Midbrain (tissue), 1 donor: Measurements from ENCODE around the gene GPC5.
A peak's percentile ranks its signal among the peaks of the same experiment; 100 is the strongest.
"Not testable (repeated sequence)": the region's sequence is repeated elsewhere in the genome, so short reads cannot be mapped to it uniquely, and the experiment has no call there.

Source experiments
- DNase-seq: peaks from one replicate; lab custom pipeline; 2025; lab: John Stamatoyannopoulos, UW

The GPC5 gene

DNA sequence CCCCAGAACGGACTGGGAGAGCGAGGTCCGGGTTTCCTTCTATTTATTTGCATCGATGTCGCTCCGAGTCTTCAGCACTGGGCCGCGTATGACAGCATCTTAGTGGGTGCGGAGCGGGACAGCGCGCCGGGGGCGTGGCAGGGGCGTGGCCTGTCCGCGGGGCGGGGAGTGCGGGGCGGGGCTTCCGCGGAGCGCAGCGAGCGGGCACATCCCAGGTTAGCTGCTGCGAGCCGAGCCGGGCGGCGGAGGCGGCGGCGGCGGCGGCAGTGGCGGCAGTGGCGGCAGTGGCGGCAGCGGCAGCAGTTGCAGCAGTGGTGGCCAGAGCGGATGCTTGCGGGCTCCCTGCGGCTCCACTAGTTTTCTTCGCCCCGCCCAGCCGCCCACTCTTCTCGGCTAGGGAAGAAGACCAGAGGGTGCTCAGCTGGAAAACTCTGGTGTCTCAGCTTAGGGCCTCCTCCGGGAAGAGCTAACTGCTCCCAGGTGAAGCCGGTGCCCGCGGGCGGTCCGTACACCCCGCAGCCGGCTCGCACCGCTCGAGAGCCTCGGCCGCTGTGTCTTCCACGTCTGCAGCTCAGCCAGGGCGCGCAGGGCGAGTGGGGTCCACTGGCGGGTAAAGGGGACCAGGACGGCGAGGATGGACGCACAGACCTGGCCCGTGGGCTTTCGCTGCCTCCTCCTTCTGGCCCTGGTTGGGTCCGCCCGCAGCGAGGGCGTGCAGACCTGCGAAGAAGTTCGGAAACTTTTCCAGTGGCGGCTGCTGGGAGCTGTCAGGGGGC is at the start of gene GPC5:
Gene GPC5 (plus strand): TSS at position 209 of the 776 bp plus-strand sequence.
- DNase-seq, result peak; percentile 83

DNA sequence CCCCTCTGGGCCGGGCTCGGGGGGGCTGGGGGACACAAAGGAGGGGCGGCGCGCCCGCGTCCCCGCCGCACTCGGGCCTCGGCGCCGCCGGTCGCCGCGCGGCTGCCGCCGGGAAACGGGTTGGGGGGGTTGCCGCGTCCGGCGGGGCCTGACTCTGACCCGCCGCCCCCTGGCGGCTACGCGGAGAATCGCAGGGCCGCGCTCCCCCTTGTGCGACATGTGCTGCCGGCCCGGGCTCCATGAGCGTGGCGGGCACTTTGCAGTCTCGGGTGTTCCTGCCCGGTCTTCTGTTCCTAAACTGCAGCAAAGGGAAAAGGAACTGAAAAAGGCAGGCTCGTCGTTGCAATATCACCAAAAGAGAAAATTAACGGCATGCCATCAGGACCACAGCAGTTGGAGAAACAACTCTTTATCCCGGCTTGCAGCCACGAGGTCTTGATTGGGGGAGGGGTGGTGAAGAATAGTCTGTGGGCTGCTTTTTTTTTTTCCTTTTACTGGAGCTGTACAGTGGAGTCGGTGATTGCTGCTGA is 49.5 kb upstream of the GPC5 start:
- DNase-seq, result peak; percentile 92

DNA sequence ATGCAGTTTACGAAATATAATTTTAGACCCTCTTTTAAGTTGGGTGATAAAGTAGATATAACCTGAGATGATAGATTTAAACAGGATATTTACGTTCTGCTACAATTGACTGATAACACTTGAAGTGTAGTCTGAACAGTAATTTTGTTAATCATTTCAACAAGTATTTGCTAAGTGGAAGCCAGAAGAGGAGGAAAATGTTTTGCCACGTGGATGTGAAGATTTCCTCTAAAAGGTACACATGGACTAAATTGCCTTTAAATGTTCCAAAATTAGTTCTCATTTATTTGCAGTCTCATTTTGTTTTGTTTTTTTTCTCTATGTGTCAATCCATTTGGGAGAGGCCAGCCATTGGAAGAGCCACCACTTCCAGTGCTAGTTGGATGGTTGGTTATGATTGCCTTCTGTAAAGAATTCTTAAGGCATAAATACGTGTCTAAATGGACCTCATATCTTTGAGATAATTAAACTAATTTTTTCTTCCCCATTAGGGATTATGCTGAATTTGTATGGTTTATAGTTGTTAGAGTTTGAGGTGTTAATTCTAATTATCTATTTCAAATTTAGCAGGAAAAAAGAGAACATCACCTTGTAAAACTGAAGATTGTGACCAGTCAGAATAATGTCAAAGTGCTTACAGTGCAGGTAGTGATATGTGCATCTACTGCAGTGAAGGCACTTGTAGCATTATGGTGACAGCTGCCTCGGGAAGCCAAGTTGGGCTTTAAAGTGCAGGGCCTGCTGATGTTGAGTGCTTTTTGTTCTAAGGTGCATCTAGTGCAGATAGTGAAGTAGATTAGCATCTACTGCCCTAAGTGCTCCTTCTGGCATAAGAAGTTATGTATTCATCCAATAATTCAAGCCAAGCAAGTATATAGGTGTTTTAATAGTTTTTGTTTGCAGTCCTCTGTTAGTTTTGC is 48.2 kb upstream of the GPC5 start:
- DNase-seq, result no peak

DNA sequence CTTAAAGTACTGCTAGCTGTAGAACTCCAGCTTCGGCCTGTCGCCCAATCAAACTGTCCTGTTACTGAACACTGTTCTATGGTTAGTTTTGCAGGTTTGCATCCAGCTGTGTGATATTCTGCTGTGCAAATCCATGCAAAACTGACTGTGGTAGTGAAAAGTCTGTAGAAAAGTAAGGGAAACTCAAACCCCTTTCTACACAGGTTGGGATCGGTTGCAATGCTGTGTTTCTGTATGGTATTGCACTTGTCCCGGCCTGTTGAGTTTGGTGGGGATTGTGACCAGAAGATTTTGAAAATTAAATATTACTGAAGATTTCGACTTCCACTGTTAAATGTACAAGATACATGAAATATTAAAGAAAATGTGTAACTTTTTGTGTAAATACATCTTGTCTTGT is 47.3 kb upstream of the GPC5 start:
- DNase-seq, result no peak

DNA sequence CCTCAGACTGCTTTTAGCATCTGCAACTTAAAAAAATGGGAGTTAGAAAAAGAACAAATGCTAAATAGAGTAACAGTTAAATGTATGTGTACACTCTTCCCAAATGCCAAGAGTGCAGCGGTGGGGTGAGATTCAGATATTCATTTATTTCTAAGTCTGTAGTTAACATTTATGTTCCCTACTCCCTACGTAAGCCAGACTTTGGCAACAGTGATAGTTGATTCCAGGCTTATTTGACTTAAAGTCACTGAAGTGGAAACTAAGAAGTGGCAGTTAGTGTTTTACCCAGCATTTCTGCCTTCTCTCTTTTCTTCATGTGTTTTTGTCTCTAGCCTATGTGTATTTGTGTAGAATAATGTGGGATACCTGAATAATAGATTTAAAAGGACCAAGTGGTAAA is 46.4 kb upstream of the GPC5 start:
- no peak for DNase-seq

DNA sequence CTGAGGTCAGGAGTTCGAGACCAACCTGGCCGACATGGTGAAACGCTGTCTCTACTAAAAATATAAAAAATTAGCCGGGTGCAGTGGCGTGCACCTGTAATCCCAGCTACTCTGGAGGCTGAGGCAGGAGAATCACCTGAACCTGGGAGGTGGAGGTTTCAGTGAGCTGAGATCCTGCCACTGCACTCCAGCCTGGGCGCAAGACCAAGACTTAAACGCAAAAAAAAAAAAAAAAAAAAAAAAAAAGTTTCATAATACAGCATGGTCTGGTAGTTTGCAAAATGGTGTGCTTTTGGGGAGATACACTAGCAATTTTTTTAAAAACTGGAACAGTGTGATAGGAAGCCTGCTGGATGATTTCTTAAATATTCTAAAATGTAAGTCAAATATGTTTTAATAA is 45.5 kb upstream of the GPC5 start:
- DNase-seq, result not testable (repeated sequence)

DNA sequence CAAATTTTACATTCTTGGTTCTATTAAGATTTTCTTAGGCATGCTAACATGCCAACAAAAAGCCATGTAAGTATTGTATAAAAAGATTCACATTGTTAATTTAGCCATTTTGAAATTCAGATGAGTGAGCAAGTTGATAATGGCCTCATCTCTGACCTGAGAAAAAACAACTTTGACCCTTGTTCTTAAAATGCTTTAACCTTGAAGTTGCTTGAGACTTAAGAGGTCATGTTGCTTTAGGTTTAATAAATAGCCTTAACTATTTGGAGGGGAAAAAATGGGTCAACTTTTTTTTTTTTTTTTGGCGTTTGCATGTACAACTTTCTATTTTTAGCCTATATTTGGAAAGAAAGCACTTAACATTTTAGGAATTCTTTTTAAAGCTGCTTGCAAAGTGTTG is 44.9 kb upstream of the GPC5 start:
- no peak for DNase-seq

DNA sequence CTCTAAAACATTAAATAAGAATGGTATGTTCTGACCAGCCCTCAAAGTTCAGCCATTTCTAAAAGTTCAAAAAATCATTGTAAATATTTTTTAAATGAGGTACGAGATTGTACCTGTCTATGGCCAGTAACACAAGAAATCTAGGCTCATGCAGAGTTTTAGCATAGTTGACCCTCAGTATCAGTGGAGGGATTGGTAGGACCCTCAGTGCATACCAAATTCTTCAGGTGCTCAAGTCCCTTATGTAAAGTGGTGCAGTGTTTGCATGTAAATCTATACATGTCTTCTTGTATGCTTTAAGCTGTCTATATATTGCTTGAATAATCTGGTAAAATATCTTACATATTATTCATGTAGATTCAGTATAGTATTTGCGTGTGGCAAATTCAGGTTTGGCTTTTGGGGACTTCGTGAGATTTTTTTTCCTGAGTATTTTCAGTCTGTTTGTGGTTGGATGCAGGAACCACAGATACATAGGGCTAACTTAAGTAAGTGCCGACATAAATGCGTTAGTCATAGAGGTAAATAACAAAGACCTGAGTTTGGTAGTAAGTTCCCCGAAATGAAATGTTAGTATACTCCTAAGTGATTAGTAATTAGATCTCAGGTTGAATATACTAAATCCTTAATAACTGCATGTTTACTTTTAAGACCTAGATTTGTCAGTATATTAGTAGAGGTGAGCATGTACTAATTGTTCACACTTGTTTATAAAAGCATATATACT is 43.2 kb upstream of the GPC5 start:
- no peak for DNase-seq

DNA sequence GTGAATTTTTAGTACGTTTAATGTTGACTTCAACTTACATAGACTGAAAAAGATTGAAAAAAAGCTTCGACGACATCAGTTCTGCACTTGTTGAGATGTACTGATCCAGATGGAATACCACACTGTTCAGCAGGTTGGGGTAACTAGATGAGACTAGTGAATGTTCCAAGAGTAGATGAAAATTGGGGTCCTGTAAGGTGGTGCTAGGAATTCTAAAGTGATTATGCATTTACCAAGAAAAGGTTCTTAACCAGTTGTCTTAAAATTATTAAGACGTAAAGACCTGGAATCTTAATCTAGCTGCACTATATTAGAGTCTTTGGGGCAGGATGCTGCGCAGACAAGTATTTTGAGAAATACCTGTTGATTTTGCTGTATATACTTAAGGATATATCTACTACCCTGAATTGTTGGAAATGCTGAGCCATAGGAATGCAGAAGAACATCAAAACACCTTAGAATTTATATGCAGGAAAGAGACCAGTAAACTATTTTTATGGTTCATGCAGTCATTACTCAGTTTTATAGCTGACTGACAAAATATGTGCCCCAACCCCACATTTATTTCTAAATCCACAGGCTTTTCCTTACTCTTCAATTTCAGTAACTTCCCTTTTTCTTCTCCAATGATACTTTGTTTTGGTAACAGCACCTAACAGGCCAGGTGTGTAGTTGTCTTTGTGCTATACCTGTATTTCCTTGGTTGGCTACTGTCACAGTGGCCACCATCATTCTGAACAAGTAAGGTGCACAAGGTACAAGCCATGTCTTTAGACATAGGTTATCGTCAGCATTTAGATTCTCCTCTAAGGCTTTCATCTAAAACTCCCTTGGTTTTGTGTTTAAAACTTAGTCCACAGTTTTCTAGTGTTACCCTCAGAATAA is 42.4 kb upstream of the GPC5 start:
- no peak for DNase-seq

DNA sequence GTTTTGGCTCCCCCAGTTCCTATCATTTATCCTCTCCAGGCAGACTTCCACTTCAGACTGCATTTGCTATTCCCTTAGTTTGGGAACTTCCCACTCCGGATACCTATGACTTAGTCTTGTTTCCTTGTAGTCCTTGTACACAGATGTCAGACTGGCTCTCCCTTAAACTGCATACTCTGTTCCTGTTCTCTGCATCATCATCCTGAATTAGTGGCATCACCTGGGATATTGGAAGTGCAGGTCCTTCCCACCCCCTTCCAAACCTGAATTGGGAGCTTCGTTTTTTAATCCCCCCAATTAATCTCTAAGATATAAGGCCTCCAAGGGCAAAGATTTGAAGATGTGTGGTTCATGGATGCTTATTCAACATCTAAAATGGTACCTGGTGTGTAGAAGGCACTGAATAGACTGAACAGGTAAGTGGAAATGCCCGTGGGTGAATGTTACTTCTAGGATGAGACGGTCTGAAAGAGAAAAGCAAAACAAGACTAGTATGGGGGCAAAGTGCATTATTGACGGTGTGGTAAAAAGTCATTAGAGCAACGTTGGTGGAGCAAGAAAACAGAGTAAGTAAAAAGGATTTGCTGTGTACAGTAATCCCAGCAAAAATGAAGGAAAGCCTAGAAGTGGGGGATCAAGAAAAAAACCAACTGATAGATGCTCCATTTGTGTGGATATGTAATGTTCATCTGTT is 41.4 kb upstream of the GPC5 start:
- DNase-seq, result no peak

DNA sequence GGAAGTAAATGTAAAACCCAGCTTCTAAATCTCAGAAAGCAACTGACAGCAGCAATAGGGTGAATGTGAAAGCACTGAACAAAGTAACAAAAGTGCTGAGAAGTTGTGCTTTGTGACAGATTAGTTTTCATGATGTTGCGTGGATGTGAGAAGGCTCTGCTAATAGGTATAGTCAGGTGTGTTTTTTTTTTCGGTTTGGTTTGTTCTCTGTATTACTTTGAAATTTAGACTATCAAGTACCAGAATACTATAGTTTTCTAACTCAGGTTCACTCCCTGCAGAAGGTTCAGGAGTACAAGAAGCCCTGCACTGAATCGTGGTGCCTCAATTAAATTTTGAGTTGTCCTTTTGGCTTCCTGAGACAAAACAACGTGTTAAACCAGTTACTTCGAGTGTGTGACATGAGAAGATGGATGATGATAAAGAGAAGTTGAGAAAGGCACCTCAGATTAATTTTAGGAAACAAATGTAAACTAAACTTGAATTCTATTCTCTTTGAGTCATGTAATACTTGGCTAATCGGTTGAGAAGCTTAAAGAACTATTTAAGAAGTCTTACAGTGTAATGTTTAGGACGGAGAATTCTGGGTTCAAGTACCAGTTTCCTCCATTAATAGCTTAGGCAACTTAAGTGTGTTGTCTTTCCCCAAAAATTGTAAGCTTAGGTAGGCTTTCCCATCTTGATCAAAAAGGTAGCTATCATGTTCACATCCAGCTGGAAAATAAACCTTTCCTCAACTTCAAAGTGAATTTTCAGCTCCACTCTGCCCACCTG is 40.6 kb upstream of the GPC5 start:
- DNase-seq, result no peak

DNA sequence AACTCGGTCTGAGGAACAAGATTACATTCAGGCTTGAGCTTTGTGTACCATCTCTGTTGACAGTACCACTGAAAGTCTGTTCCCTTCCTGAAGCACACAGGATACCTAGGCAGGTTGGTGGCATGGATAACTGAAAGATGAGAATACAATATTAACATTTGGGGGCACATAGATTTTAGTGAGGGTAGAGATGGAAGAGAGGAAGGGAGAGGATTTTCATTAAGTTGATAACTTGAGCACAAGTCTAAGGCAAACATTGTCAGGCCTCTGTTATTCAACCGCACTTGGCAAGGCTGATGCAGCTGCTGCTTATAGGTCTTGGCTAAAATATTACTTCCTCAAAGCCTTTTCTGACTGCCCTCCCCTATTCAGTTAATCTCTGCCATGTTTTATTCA is 40.0 kb upstream of the GPC5 start:
- no peak for DNase-seq

DNA sequence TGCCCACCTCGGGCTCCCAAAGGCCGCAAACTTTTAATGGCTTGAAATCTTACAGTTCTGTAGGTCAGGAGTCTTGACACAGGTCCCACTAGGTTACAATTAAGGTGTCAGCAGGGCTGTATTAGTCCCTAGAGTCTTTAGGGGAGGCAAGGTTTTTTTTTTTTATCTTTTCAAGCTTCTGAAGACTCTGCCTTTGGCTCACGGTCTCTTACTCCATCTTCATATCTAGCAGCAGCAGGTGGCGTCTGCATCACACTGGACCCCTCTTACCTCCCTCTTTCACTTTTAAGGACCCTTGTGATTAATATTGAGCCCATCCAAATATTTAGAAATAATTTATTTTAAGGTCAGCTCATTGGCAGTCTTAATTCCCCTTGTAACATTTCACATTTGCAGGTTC is 39.3 kb upstream of the GPC5 start:
- DNase-seq, result no peak

DNA sequence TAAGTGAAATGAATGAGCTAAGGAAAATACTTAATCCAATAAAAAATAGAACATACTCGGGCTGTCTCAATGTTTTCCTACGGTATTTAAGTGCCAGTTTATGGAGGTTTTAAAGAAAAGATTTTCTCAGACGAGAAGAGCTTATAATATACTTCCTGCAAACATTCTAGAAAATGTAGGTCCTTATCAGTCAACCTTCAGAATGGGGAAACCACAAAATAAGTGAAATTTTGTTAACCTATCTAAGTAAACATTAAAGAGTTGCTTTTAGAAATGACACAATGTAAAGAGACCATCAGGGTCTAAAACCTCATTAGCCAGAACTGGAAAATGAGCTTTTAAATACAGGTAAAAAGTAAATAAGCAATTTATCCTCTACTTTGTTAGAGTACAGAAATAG is 38.8 kb upstream of the GPC5 start:
- no peak for DNase-seq

DNA sequence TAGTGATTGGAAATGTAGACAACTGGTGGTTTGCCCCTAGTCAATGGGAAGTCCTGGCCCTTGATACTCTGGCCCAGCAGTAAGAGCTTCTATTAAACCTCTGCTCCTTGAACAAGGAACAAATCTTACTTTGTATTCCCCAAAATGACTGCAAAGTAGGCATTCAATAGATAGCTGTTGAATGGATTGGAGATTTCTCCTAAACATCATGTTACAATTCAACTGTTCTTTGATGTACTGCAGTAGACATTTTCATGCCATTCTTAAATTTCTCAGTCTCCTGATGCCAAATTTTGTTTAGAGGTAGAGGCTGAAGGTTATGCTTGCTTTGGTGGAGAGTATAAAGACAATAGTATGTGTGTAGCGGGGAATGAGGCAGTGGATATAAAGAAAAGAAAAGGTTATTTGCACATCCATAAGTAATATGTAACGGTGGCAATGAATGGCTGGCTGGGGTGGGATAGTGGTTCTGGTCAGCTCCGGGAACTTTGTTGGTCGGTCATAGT is 38.1 kb upstream of the GPC5 start:
- no peak for DNase-seq

DNA sequence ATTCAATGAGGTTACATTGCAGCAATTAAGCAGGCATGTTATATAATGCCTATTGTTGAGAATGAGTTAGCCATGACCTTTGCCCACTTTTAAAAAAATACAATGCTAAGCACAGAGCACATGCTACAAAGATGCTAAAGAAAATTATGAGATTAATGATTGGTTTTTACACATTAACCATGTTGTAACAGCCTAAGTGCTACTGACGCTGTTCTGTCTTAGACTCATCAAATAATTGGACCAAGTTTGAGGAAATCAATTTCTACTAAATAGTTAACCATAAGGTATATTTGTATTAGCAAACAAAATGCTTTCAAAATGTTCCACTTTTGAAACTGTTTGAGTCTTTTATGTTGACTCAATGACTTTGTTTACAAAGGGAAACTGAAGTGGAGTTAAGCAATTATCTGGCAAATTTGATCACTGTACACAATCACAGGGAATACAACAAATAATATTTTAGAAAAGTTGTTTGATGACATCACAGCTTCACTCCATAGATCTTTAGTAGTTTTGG is 36.6 kb upstream of the GPC5 start:
- no peak for DNase-seq

DNA sequence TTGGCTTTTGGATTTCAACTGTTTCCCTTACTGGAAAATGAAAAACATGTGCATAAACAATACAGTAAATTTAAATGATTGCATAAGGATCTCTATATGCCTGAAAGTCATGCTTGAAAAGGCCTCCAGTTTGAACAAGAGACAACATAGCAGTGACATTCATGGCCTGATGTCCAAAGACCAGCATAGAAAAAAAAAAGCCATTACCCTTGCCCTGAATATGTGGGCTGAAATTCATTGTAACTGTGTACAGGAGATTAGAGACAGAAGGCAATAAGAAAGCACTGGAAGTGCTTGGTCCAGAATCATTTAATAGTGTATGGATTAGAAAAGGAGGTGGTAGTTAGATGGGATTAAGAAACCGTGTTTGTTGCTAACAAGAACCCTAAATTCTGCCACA is 35.5 kb upstream of the GPC5 start:
- no peak for DNase-seq

DNA sequence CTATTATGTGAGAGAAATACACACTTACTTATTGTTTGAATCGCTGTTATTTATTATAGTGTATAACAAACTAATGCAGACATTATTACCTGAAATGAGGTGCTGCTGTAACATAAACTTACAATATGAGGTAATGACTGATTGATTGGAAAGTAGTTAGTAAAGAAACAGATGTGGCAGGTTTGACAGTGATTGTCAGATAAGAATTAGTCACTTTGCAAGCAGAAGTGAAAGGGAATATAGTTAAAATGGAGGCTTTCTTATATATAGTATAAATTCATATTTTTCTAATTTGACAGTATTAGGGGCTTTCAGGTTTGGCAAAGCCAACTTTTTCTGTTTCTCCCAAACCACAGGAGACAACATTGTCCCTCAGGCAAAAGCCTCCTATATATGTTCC is 30.3 kb upstream of the GPC5 start:
- DNase-seq, result no peak

DNA sequence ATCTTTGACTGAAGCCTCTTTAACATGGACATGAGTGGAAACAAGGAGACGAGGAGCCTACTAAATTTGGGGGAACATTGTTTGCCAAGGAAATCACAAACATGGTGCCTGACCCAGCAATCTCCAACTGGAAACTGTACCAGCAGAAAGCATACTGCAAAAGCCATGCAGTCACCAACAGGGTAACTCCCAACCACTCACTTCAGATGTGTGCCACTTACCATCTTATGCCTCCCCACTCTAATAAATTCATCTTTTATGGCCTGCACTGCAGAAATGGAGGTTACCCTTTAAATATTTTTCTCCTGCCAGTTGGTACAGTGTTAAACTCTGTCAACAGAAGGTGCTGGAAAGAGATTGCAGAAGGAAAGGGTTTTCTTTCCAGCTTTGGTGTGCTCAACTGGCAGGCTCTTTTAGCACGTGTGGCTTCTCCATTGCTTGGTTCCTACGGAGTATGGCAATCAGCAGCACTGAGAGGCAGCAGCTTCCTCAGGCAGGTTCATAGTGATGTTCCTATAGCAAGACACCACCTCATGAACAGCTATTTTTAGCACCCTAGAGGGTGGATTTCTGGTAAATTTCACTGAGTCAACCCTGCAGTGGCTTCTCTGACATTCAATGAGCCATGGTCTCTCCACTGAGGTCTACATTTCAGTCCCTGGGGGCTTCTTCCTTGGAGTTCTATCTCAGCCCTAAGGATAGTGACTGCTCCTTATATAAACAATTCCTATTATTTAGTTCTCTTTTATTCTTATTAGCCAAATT is 29.6 kb upstream of the GPC5 start:
- no peak for DNase-seq
